Left hindlimb (tissue), 1 donor: Measurements from ENCODE around the gene MRPS14.
"Not testable (repeated sequence)": the region's sequence is repeated elsewhere in the genome, so short reads cannot be mapped to it uniquely, and the experiment has no call there.

Experiments used
- DNase-seq: peaks from one replicate; pipeline ENCODE4 v3.0.0-alpha.2; 2018

Gene MRPS14

DNA sequence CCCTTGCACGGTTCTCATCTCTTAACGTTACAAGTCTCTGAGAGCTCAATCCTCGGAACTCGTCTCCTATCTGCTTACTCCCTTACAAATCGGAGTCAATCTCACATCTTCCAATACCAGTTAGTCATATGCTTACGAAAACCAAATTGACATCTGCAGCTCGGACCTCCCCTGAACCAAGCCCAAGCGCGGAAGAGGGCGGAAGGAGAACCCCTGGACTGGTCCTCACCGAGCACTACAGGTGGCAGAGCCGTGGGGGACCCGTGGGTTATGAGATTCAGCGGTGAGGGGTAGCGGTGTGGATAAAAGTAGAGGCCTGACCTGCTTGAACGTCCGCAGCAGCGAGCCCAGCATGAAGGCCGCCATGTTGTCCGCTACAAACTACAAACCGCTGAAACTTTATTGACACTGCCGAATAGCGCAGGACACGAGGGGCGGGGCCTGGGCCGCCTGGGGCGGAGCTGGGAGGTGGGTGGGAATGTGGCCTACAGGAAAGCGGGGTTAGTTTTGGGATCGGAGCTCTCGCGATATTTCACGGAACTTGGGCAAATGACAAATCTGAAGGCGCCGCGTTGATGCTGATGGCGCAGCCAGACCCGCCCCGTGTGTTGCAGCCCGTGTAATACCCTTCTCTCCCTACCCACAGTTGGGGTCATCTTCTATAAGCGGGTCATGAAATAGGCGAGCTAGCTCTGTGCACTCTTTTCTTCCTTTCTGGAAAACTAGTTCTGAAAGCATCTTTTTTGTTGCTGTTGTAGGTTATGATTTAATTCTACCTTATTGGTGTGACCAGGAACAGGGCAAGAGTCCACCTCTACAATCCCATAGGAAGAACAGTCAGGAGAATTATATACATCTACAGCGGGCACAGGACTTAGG is at the start of gene MRPS14:
Gene MRPS14 (minus strand): TSS at position 383 of the 879 bp plus-strand sequence. CDS start 17 bp downstream, at position 366.
- peak; percentile 99 for DNase-seq

- peak; percentile 87 for DNase-seq
Measured at GRCh38 chr1:175072099-175072951, 49.1 kb upstream of the MRPS14 start.

- DNase-seq: no peak
Measured at GRCh38 chr1:175071276-175071943, 48.2 kb upstream of the MRPS14 start.

DNA sequence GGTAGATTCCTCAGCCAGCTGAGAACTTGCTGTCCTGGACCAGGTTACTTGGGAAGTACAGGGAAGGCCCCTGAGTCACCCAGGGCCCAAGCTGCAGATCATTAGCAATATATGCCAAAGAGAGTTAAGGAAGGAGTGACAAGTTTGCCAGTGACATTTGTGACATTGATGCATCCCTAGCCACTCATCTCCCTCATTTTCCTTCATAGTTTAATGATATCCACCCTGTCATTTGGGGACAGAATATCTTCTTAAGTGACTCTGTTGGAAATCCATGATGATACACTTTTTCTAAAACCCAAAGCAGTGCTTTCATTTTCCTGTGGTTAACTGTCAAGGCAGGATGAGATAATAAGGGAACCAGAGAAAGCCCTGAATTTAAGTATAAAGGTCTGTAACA is 47.6 kb upstream of the MRPS14 start:
- no peak for DNase-seq

- no peak for DNase-seq
Measured at GRCh38 chr1:175067362-175068106, 44.3 kb upstream of the MRPS14 start, which contains the start of gene TNN. TSS of gene TNN (plus strand) at chr1:175067833. CDS start at chr1:175077419, 9,586 bp downstream.

DNA sequence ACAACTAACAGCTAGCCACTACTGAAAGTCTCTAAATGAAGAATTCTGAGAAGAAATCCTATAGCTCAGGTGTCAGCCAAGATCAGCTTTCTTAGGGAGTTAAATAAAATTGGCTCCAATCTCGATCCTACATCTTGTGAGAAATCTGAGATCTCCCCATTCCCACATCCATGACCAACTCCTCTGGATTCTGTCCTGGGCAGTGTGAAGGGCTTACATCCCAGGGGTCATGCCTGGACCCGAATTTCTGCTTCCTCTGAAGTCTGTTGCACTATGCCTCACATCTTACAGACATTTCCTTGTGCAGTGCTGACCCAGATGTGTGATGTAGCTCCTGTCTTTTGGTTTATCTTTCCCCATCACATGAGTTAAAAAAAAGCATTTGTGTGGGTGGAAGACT is 39.6 kb upstream of the MRPS14 start:
- DNase-seq: no peak

DNA sequence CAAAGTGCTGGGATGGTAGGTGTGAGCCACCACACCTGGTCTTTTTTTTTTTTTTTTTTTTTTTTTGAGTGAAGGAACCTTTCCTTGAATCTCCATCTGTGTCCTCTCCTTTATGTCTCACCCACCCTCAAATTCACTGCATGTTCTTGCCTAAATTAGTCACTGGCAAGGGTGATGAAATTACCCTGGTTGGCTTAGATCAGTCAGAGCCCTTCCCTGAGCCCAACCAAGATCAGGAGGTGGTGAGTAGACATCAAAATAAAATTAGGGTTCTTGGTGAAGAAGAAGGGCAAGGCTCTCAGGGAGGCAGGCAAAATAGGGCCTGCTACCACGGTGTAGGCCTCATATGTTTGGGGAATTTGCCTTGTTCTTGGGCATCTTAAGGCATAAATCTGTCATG is 39.1 kb upstream of the MRPS14 start:
- DNase-seq: no peak

GRCh38 chr1:175054736-175055135 is 31.5 kb upstream of the MRPS14 start:
- no peak for DNase-seq

DNA sequence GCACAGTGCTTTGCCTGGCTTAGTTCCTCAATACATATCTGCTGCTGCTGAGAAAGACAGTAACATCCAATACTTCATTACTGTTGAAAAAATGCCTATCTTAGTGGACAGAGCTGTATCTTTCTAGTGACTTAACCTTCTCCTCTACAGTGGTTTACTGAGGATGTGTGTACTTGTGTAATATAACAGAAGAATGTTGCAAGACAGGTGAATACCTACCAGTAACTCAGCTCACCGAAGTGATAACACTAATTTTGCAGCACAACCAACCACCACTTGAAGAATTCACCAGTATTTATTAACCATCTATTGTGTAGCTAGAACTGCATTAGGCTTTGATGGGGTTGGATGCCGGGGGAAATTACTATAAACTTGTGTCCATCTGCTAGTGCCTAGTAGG is 27.8 kb upstream of the MRPS14 start:
- DNase-seq: no peak

DNA sequence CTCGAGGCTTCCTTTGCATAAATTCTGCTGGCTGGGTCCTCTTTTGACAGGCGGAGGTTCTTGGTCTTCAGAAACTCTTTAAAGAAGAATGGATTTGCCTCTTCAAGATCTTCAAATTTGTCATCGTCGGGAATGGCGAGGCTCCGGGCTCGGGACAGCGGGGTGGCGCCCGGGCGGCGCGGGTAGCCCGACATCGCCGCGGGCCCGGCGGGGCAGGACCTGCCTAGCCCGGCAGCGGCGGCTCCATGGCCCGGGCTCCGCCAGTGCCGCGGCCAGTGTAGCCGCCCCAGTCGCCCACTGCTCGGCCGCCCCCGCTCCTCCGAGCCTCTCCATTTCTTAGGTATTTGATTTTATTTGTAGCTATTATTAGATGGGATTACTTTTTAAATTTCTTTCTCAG is 22.3 kb upstream of the MRPS14 start:
- no peak for DNase-seq

DNA sequence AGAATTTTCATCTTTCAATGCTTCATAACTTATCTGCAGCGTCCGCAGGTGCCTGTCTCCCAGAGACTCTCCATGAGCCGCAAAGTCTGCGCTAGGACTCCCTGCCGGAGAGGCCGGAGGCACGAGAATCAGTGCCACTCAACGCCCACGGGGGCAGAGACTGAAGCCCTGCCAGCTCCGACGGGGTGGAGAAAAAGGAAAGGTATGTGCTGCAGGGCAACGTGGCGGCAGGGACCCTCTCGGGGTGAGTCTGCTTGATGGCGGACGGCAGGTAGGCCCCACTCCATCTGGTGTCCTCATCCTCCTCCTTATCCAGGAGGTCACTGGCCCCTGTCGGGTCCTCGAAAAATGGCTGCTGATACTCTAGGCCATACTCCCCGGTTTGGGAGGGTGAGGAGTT is 21.9 kb upstream of the MRPS14 start:
- DNase-seq: no peak

GRCh38 chr1:175044591-175044990 is 21.4 kb upstream of the MRPS14 start:
- not testable (repeated sequence) for DNase-seq

GRCh38 chr1:175043824-175044223 is 20.6 kb upstream of the MRPS14 start:
- no peak for DNase-seq

GRCh38 chr1:175042650-175043049 is 19.4 kb upstream of the MRPS14 start:
- no peak for DNase-seq

GRCh38 chr1:175040324-175040879 is 17.2 kb upstream of the MRPS14 start:
- no peak for DNase-seq

DNA sequence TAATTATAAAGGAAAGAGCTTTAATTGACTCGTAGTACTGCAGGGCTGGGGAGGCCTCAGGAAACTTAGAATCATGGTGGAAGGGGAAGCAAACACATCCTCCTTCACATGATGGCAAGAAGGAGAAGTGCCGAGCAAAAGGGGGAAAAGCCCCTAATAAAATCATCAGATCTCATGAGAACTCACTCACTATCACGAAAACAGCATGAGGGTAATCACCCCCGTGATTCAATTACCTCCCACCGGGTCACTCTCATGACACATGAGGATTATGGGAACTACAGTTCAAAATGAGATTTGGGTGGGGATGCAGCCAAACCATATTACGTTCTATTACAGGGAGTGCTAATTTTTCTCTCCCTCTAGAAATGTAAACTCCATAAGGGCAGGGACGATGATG is 14.2 kb upstream of the MRPS14 start:
- DNase-seq: no peak

DNA sequence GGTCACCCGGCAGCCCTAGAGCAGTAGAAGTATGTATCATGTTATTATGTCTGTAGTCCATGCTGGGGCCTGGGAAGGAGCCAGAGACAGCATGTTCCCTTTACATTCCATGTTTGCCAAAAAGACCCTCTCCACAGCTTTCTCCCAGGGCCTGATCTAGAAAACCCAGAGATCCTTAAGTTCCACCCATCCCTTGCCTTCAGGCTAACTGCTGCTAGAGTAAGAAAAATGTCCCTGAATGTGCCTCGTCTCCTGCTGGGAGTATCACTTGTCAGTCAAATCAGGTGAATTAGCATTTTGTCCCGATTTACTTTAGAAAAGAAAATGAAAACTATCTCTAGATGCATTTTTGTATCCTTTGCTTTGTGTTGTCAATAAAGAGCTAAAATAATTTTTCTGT is 13.3 kb upstream of the MRPS14 start:
- no peak for DNase-seq

GRCh38 chr1:175035865-175036264 is 12.6 kb upstream of the MRPS14 start:
- no peak for DNase-seq

GRCh38 chr1:175034775-175035174 is 11.6 kb upstream of the MRPS14 start:
- DNase-seq: no peak

GRCh38 chr1:175033953-175034352 is 10.7 kb upstream of the MRPS14 start:
- DNase-seq: no peak

- no peak for DNase-seq
Measured at GRCh38 chr1:175024773-175025172, 1.5 kb upstream of the MRPS14 start.

DNA sequence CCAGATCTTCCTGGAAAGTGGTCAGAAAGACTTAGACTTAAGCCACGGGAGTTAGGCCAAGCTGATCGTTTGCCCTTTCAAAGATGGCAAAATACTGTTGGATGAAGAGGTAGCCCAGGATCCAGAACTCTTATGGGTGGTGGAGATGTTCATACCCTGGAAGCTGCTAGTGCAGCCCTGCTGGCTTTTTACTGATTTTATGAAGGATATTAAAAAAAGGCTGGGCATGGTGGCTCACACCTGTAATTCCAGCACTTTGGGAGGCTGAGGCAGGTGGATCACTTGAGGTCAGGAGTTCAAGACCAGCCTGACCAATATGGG is 657 bp upstream of the MRPS14 start:
- not testable (repeated sequence) for DNase-seq
